WERI-Rb-1 (cell line): ENCODE measurements around the gene LIX1L.

Experiments
- DNase-seq: peaks from one replicate; pipeline ENCODE4 v3.0.0-alpha.2; 2020
- H3K27ac ChIP-seq: fragments of 250-450 bp; sonication (Bioruptor Pico); 2 replicates; pipeline ENCODE4 v1.5.1; 2020; ENCODE audit warnings: mild to moderate bottlenecking, moderate library complexity
- H3K27me3 ChIP-seq: fragments of 250-450 bp; sonication (Bioruptor Pico); 2 replicates; pipeline ENCODE4 v1.5.1; 2021; ENCODE audit warnings: mild to moderate bottlenecking, low read depth, moderate library complexity; ENCODE audit not compliant: insufficient read depth, severe bottlenecking
- H3K36me3 ChIP-seq: fragments of 250-450 bp; sonication (Bioruptor Pico); 2 replicates; pipeline ENCODE4 v1.5.1; 2020; ENCODE audit warnings: mild to moderate bottlenecking, moderate library complexity
- H3K4me3 ChIP-seq: 2 replicates; pipeline ENCODE4 v1.5.1; 2011; ENCODE audit warnings: low read depth, mild to moderate bottlenecking, control low read depth, low read length
- H3K9me3 ChIP-seq: fragments of 250-450 bp; sonication (Bioruptor Pico); 2 replicates; pipeline ENCODE4 v1.5.1; 2021; ENCODE audit warnings: mild to moderate bottlenecking, moderate library complexity; ENCODE audit not compliant: severe bottlenecking
- TF ChIP-seq, protein P1 (sequence below): IDR thresholded peaks from 2 replicates; pipeline ENCODE4 v1.5.1; 2011; ENCODE audit warnings: low read depth, mild to moderate bottlenecking, control low read depth, inconsistent platforms, low read length

Gene LIX1L

GRCh38 chr1:145987926-145988325 lies 30.1 kb upstream of the LIX1L start:
- H3K36me3 ChIP-seq = peaks cover 9% of the 10 kb centered on the region
- TF ChIP-seq, protein P1, sequence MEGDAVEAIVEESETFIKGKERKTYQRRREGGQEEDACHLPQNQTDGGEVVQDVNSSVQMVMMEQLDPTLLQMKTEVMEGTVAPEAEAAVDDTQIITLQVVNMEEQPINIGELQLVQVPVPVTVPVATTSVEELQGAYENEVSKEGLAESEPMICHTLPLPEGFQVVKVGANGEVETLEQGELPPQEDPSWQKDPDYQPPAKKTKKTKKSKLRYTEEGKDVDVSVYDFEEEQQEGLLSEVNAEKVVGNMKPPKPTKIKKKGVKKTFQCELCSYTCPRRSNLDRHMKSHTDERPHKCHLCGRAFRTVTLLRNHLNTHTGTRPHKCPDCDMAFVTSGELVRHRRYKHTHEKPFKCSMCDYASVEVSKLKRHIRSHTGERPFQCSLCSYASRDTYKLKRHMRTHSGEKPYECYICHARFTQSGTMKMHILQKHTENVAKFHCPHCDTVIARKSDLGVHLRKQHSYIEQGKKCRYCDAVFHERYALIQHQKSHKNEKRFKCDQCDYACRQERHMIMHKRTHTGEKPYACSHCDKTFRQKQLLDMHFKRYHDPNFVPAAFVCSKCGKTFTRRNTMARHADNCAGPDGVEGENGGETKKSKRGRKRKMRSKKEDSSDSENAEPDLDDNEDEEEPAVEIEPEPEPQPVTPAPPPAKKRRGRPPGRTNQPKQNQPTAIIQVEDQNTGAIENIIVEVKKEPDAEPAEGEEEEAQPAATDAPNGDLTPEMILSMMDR = no peak
- H3K27me3 ChIP-seq = no peaks in the 10 kb centered on the region
- no peak for DNase-seq
- H3K27ac ChIP-seq = no peak overlapping the region
- H3K4me3 ChIP-seq = no peak overlapping the region
- H3K9me3 ChIP-seq = no peaks in the 10 kb centered on the region

DNA sequence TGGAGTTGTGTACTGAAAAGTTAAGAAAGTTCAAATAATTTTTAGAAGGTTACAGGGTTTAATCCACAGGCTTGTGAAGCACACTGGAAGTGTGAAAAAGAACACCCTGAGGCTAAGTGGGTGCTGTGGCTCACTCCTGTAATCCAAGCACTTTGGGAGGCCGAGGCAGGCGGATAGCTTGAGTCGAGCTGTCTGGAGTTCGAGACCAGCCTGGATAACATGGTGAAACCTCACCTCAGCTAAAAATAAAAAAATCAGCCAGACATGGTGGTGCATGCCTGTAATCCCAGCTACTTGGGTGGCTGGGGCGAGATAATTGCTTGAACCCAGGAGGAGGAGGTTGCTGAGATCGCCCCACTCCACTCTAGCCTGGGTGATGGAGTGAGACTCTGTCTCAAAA lies 28.7 kb upstream of the LIX1L start:
- no peak for DNase-seq
- Histone ChIP-seq H3K9me3 (no peaks in the 10 kb centered on the region), H3K27ac (peak overlapping the region; percentile 46), H3K4me3 (no peak overlapping the region), H3K36me3 (no peaks in the 10 kb centered on the region), H3K27me3 (no peaks in the 10 kb centered on the region)
- TF ChIP-seq, protein P1 = no peak

GRCh38 chr1:145985502-145986439 lies 28.0 kb upstream of the LIX1L start:
- TF ChIP-seq, protein P1 = no peak
- Histone ChIP-seq H3K27me3 (no peaks in the 10 kb centered on the region), H3K4me3 (no peak overlapping the region), H3K36me3 (no peaks in the 10 kb centered on the region), H3K9me3 (no peaks in the 10 kb centered on the region), H3K27ac (peak overlapping the region; percentile 46)
- peak; percentile 50 for DNase-seq

- Histone ChIP-seq H3K36me3 (no peaks in the 10 kb centered on the region), H3K4me3 (no peak overlapping the region), H3K9me3 (no peaks in the 10 kb centered on the region), H3K27me3 (no peaks in the 10 kb centered on the region), H3K27ac (peak overlapping the region; percentile 46)
- TF ChIP-seq, protein P1 = no peak
- no peak for DNase-seq
Observed at GRCh38 chr1:145985129-145985501, 27.3 kb upstream of the LIX1L start.

- H3K27ac ChIP-seq = no peak overlapping the region
- TF ChIP-seq, protein P1 = no peak
- DNase-seq = no peak
- no peaks in the 10 kb centered on the region for H3K36me3 ChIP-seq
- H3K4me3 ChIP-seq = no peak overlapping the region
- H3K27me3 ChIP-seq = no peaks in the 10 kb centered on the region
- no peaks in the 10 kb centered on the region for H3K9me3 ChIP-seq
Observed at GRCh38 chr1:145983960-145984830, 26.4 kb upstream of the LIX1L start.
